Measurements from ENCODE around the gene AP2S1. TPM values are rescaled to one million over a fixed set of nuclear protein-coding genes. Genes with fewer than 3 reads are reported as not detected.
"Not testable (repeated sequence)": the region's sequence is repeated elsewhere in the genome, so short reads cannot be mapped to it uniquely, and the experiment has no call there.

Gene AP2S1
- polyA plus RNA-seq, 1 donor from 2014 or later, result 167 TPM

GRCh38 chr19:46806656-46807055 lies 44.0 kb downstream of the AP2S1 start:
- Histone ChIP-seq H3K79me2 (replicated peaks; ENCODE audit: insufficient read depth, low read length) (no peaks in the 10 kb centered on the region), H3K9me2 (ENCODE audit: insufficient read depth, low read length) (no peaks in the 10 kb centered on the region), H3K27ac (ENCODE audit: low read length) (no peak overlapping the region), H3K9ac (ENCODE audit: low read length) (no peak overlapping the region), H3F3A (ENCODE audit: insufficient read depth, low read length, poor library complexity, severe bottlenecking) (no peaks in the 10 kb centered on the region), H3K4me3 (ENCODE audit: low read length) (no peak overlapping the region), H3K36me3 (ENCODE audit: insufficient read depth, low read length) (no peaks in the 10 kb centered on the region), H4K20me1 (ENCODE audit: insufficient read depth) (no peaks in the 10 kb centered on the region), H3K27me3 (ENCODE audit: insufficient read depth, low read depth, low read length) (no peaks in the 10 kb centered on the region), H2AFZ (ENCODE audit: low read depth, low read length) (no peak overlapping the region), H3K4me2 (ENCODE audit: low read length) (no peak overlapping the region), H3K9me3 (ENCODE audit: low read length) (no peaks in the 10 kb centered on the region)
- TF ChIP-seq POLR2AphosphoS5 (IDR thresholded peaks at IDR 0.05) (no peak), EZH2 (IDR thresholded peaks at IDR 0.05; ENCODE audit: borderline replicate concordance, insufficient read depth, low read length, poor library complexity, severe bottlenecking) (no peak), MXI1 (conservative IDR thresholded peaks at IDR 0.05; ENCODE audit: poor library complexity, severe bottlenecking) (no peak)

DNA sequence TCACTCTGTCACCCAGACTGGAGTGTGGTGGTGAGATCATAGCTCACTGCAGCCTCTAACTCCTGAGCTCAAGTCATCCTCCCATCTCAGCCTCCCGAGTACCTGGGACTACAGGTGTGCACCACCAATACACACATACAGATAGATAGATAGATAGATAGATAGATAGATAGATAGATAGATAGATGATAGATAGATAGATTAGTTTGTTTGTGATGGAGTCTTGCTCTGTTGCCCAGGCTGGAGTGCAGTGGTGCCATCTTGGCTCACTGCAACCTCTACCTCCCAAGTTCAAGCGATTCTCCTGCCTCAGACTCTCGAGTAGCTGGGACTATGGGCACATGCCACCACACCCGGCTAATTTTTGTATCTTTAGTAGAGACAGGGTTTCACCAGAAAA lies 46.2 kb downstream of the AP2S1 start:
- not testable (repeated sequence) for H3K9ac ChIP-seq (ENCODE audit: low read length); H3K79me2 ChIP-seq (replicated peaks; ENCODE audit: insufficient read depth, low read length); H3F3A ChIP-seq (ENCODE audit: insufficient read depth, low read length, poor library complexity, severe bottlenecking); H2AFZ ChIP-seq (ENCODE audit: low read depth, low read length); H3K4me3 ChIP-seq (ENCODE audit: low read length); H3K9me3 ChIP-seq (ENCODE audit: low read length); H3K27me3 ChIP-seq (ENCODE audit: insufficient read depth, low read depth, low read length); H3K4me2 ChIP-seq (ENCODE audit: low read length); H3K9me2 ChIP-seq (ENCODE audit: insufficient read depth, low read length); H3K36me3 ChIP-seq (ENCODE audit: insufficient read depth, low read length); H3K27ac ChIP-seq (ENCODE audit: low read length); H4K20me1 ChIP-seq (ENCODE audit: insufficient read depth)

DNA sequence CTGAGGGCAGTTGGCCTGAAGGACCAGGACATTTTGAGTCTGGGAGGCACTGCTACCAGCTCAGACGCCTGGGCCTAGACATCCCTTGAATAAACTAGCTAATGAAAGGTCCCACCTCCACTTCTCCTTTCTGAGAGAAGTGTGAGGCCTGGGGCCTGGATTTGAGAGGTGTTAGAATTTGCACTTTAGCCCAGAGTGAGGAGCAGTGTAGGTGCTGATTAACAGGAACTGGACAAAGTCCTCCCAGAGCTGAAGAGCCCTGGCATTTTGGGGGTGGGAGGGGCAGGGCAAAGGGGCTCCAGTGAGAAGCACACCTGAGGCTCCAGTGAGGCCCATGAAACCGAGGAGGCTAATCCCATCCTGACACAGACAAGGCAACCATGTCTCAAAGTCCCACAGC lies 47.1 kb downstream of the AP2S1 start:
- Histone ChIP-seq H4K20me1 (ENCODE audit: insufficient read depth) (no peaks in the 10 kb centered on the region), H3K9me2 (ENCODE audit: insufficient read depth, low read length) (no peaks in the 10 kb centered on the region), H3K4me3 (ENCODE audit: low read length) (no peak overlapping the region), H3K27me3 (ENCODE audit: insufficient read depth, low read depth, low read length) (no peaks in the 10 kb centered on the region), H3K4me2 (ENCODE audit: low read length) (no peak overlapping the region), H3K9me3 (ENCODE audit: low read length) (no peaks in the 10 kb centered on the region), H3K36me3 (ENCODE audit: insufficient read depth, low read length) (no peaks in the 10 kb centered on the region), H3K9ac (ENCODE audit: low read length) (no peak overlapping the region), H2AFZ (ENCODE audit: low read depth, low read length) (no peak overlapping the region), H3K79me2 (replicated peaks; ENCODE audit: insufficient read depth, low read length) (no peaks in the 10 kb centered on the region), H3F3A (ENCODE audit: insufficient read depth, low read length, poor library complexity, severe bottlenecking) (no peaks in the 10 kb centered on the region), H3K27ac (ENCODE audit: low read length) (no peak overlapping the region)
- no peak for TF ChIP-seq EP300 (conservative IDR thresholded peaks at IDR 0.05; ENCODE audit: poor library complexity, severe bottlenecking)
- no peak for TF ChIP-seq MXI1 (conservative IDR thresholded peaks at IDR 0.05; ENCODE audit: poor library complexity, severe bottlenecking)
- TF ChIP-seq REST (IDR thresholded peaks at IDR 0.05; ENCODE audit: borderline replicate concordance), result no peak
- no peak for TF ChIP-seq RAD21 (conservative IDR thresholded peaks at IDR 0.05)
- TF ChIP-seq CTCF (IDR thresholded peaks at IDR 0.05; ENCODE audit: poor library complexity, severe bottlenecking), result no peak
- TF ChIP-seq SMC3 (conservative IDR thresholded peaks at IDR 0.05; ENCODE audit: poor library complexity), result no peak
- TF ChIP-seq POLR2AphosphoS5 (IDR thresholded peaks at IDR 0.05), result no peak
- no peak for TF ChIP-seq TAF1 (IDR thresholded peaks at IDR 0.05; ENCODE audit: low read depth)
- no peak for TF ChIP-seq EZH2 (IDR thresholded peaks at IDR 0.05; ENCODE audit: borderline replicate concordance, insufficient read depth, low read length, poor library complexity, severe bottlenecking)
